ENCODE results near the gene ADAM12. TPM values are rescaled to one million over a fixed set of nuclear protein-coding genes. Genes with fewer than 3 reads are reported as not detected.

The ADAM12 gene
- total and polyA plus RNA-seq, 2 donors (not counting 3 experiments of a cell fraction or from before 2014, with no cell fraction given) = 0.22 to 0.33 TPM

GRCh38 chr10:126012485-126012884, 375.8 kb downstream of the ADAM12 start:
- no peak overlapping the region for H2AFZ ChIP-seq (ENCODE audit: low read depth, low read length)
- DNase-seq (ENCODE audit: low read depth, low spot score) (peak; percentile 14), FAIRE-seq (peak; percentile 70)
- H3K9me3 ChIP-seq (replicated peaks; ENCODE audit: control insufficient read depth, insufficient read depth, low read length) = no peaks in the 10 kb centered on the region
- TF ChIP-seq FOS (IDR thresholded peaks at IDR 0.05; ENCODE audit: borderline replicate concordance, insufficient read depth, low read length) (peak; percentile 70), GATA2 (IDR thresholded peaks at IDR 0.05; ENCODE audit: insufficient read depth, insufficient read length, low read depth, low read length) (no peak)
- no peak overlapping the region for H3K9ac ChIP-seq (replicated peaks; ENCODE audit: extremely low read depth, insufficient read depth, low read length)
- no peak overlapping the region for H3K4me3 ChIP-seq (replicated peaks in 1 of 3; ENCODE audit: insufficient read depth in 1 of 3, low read depth in 1 of 3, low read length in 3 of 3)
- intact Hi-C loops (cut with micrococcal nuclease) = loop anchor here (2.0 kb wide), 1 partner anchor 50 kb away; no protein-coding TSS in a partner anchor
- no peaks in the 10 kb centered on the region for H3K36me3 ChIP-seq (ENCODE audit: control insufficient read depth in 2 of 2, extremely low read depth in 1 of 2, insufficient read depth in 2 of 2, low read length in 2 of 2)
- H3K79me2 ChIP-seq (ENCODE audit: control insufficient read depth, insufficient read depth, low read length) = no peaks in the 10 kb centered on the region
- dilution Hi-C loops (cut with MboI; ENCODE audit: extremely low pct_ligation_motif_present, low sequenced_read_pairs) = no loop called here
- no peaks in the 10 kb centered on the region for H3K27me3 ChIP-seq (ENCODE audit: control insufficient read depth in 2 of 2, insufficient read depth in 2 of 2, low read length in 2 of 2)
- ChIA-PET POLR2A (no interaction called here), CTCF (interaction anchor here (1.1 kb wide), 1 partner anchor 13 kb away, joined by 3 read pairs; no protein-coding TSS in a partner anchor)
- no TSS peak for BruUV-seq (replicated peaks)
- no peak overlapping the region for H3K27ac ChIP-seq (ENCODE audit: insufficient read depth, low read depth, low read length)
- peaks cover 11% of the 10 kb centered on the region for H3K4me1 ChIP-seq (ENCODE audit: control insufficient read depth, extremely low read depth, insufficient read depth, low read length)
- H3K4me2 ChIP-seq (ENCODE audit: insufficient read depth, low read length) = no peak overlapping the region
- H4K20me1 ChIP-seq (replicated peaks; ENCODE audit: control insufficient read depth, extremely low read depth, insufficient read depth, low read length) = no peaks in the 10 kb centered on the region
- no peaks in the 10 kb centered on the region for H3K9me1 ChIP-seq (replicated peaks; ENCODE audit: control insufficient read depth, extremely low read depth, insufficient read depth, low read length)

GRCh38 chr10:126011995-126012394, 376.3 kb downstream of the ADAM12 start:
- FAIRE-seq (no peak), DNase-seq (ENCODE audit: low read depth, low spot score) (no peak)
- no peak overlapping the region for H3K9ac ChIP-seq (replicated peaks; ENCODE audit: extremely low read depth, insufficient read depth, low read length)
- H3K4me3 ChIP-seq (replicated peaks in 1 of 3; ENCODE audit: insufficient read depth in 1 of 3, low read depth in 1 of 3, low read length in 3 of 3) = no peak overlapping the region
- H3K4me2 ChIP-seq (ENCODE audit: insufficient read depth, low read length) = no peak overlapping the region
- H4K20me1 ChIP-seq (replicated peaks; ENCODE audit: control insufficient read depth, extremely low read depth, insufficient read depth, low read length) = no peaks in the 10 kb centered on the region
- H3K9me3 ChIP-seq (replicated peaks; ENCODE audit: control insufficient read depth, insufficient read depth, low read length) = no peaks in the 10 kb centered on the region
- H3K27ac ChIP-seq (ENCODE audit: insufficient read depth, low read depth, low read length) = no peak overlapping the region
- H3K79me2 ChIP-seq (ENCODE audit: control insufficient read depth, insufficient read depth, low read length) = no peaks in the 10 kb centered on the region
- H3K27me3 ChIP-seq (ENCODE audit: control insufficient read depth in 2 of 2, insufficient read depth in 2 of 2, low read length in 2 of 2) = no peaks in the 10 kb centered on the region
- no peaks in the 10 kb centered on the region for H3K36me3 ChIP-seq (ENCODE audit: control insufficient read depth in 2 of 2, extremely low read depth in 1 of 2, insufficient read depth in 2 of 2, low read length in 2 of 2)
- no TSS peak for BruUV-seq (replicated peaks)
- intact Hi-C loops (cut with micrococcal nuclease) = loop anchor here (2.0 kb wide), 1 partner anchor 51 kb away; no protein-coding TSS in a partner anchor
- CTCF ChIA-PET = no interaction called here
- POLR2A ChIA-PET = no interaction called here
- TF ChIP-seq EZH2 (IDR thresholded peaks at IDR 0.05; ENCODE audit: borderline replicate concordance, low read depth, low read length, severe bottlenecking) (no peak), MYC (IDR thresholded peaks at IDR 0.05; ENCODE audit: low read depth, low read length) (no peak), GATA2 (IDR thresholded peaks at IDR 0.05; ENCODE audit: insufficient read depth, insufficient read length, low read depth, low read length) (no peak), CTCF (IDR thresholded peaks at IDR 0.05; ENCODE audit: extremely low read depth in 1 of 2, insufficient read depth in 1 of 2, low read depth in 1 of 2, low read length in 2 of 2) (no peak), MAX (IDR thresholded peaks at IDR 0.05; ENCODE audit: insufficient read depth, insufficient read length) (no peak), POLR2AphosphoS5 (IDR thresholded peaks at IDR 0.05; ENCODE audit: insufficient read depth, low read depth, low read length) (no peak), FOS (IDR thresholded peaks at IDR 0.05; ENCODE audit: borderline replicate concordance, insufficient read depth, low read length) (no peak)
- no peak overlapping the region for H2AFZ ChIP-seq (ENCODE audit: low read depth, low read length)
- H3K4me1 ChIP-seq (ENCODE audit: control insufficient read depth, extremely low read depth, insufficient read depth, low read length) = peaks cover 11% of the 10 kb centered on the region
- dilution Hi-C loops (cut with MboI; ENCODE audit: extremely low pct_ligation_motif_present, low sequenced_read_pairs) = no loop called here
- no peaks in the 10 kb centered on the region for H3K9me1 ChIP-seq (replicated peaks; ENCODE audit: control insufficient read depth, extremely low read depth, insufficient read depth, low read length)
